HL-60 (cell line): ENCODE data around the gene SMIM34.
"Not testable (repeated sequence)": the region's sequence is repeated elsewhere in the genome, so short reads cannot be mapped to it uniquely, and the experiment has no call there.

Source experiments
- DNase-seq, 2 experiments: peaks; one replicate each; pipeline ENCODE4 v3.0.0-alpha.2; 2010 to 2020; ENCODE audit warnings: low read depth in 1 of 2, low spot score in 1 of 2
- H3K27ac ChIP-seq: fragments of 250-450 bp; sonication (Bioruptor Pico); replicated peaks from 2 replicates; pipeline ENCODE4 v1.5.1; 2020; ENCODE audit warnings: mild to moderate bottlenecking, moderate library complexity
- H3K27me3 ChIP-seq: fragments of 250-450 bp; sonication (Bioruptor Pico); 2 replicates; pipeline ENCODE4 v1.5.1; 2021; ENCODE audit warnings: mild to moderate bottlenecking, moderate library complexity; ENCODE audit not compliant: insufficient read depth, poor library complexity, severe bottlenecking
- H3K4me3 ChIP-seq: replicated peaks from 2 replicates; pipeline ENCODE4 v1.5.1; 2011; ENCODE audit warnings: mild to moderate bottlenecking, control low read depth, low read length; ENCODE audit not compliant: insufficient read depth
- long read RNA-seq: library from polyadenylated mRNA; unstranded; transcript quantifications from one replicate; pipeline ENCODE4 v2.0.0, GENCODE V29; 2020

Gene SMIM34, protein sequence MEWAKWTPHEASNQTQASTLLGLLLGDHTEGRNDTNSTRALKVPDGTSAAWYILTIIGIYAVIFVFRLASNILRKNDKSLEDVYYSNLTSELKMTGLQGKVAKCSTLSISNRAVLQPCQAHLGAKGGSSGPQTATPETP
- long read RNA-seq = 0 reads

DNA sequence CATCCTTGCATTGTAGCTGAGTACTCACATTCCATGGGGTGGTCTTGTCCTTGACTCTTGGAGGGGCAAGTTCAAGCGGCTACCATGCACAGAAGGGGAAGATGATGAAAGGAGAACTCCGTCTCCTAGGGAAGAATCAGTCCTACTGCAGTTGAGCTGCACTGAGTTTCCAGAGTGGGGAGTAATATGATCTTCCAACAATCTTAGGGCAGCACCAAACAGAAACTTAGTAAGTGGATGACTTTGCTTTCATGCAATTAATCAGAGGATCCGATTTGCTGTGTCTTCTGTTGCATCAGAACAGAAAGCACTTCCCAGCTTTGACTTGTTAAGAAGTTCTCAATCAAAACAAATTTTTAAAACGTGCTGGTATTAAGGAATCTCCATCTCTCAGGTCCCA is at the start of gene SMIM34:
SMIM34 (minus strand) TSS at position 147 of the 400 bp plus-strand sequence; CDS start at position 35, 112 bp downstream.
- H3K27ac ChIP-seq, H3K4me3 ChIP-seq, DNase-seq, H3K27me3 ChIP-seq: not testable (repeated sequence)

DNA sequence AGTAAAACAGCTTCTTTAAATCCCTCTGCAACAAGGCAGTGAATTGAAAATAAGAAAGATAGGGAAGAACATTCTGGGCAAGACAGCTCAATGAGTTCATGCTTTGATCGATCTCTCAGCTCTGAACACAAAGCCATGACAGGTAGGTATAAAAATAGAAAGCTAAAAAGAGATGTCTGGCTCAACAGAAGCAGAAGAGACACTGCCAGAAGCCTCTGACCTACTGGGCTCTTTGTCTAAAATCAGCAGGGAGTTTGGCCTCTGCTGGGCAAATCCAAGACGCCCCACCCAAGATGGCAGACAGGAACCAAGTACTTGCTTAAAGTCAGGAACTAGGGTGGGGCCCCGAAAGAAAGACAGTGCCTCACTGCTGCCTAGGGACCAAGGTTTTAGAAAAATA is 43.6 kb upstream of the SMIM34 start:
- H3K4me3 ChIP-seq, H3K27ac ChIP-seq, DNase-seq, H3K27me3 ChIP-seq: not testable (repeated sequence)

DNA sequence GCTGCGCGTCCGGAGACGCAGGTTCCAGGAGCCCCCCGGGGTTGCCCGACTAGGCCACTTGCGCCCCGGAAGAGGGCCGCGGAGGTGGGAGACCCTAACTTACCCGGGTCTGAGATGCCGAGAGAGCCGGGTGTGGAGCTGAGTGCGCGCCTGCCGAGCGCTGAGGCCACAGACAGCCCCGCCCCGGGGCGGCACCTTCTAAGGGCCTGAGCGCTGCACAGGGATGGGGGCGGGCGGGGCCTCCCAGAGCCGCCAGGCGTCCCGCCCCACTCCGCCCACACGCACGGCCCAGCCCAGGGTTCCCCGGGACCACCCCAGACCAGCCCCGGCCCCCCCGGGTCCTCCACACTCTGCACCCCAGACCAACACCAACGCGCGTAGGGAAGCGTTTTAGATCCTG is 35.7 kb upstream of the SMIM34 start:
- DNase-seq, H3K27ac ChIP-seq, H3K4me3 ChIP-seq, H3K27me3 ChIP-seq: not testable (repeated sequence)

DNA sequence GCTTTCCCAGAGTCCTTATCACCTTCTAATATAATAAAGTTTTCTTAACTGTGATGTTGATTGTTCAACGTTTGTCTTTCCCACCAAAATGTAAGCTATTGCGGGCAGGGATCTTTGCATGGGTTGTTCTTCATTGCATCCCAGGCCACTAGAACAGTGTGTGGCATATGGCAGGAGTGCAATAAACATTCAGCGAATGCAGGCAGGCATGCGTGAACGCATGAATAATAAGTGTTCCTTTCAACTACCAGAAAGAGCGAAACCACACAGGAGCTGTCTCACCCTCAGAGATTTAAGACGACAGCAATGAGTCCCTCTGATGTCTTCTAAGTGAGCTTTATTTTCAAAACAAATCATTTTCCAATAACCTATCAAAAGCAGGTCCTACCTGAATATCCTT is 34.5 kb upstream of the SMIM34 start:
- not testable (repeated sequence) for H3K4me3 ChIP-seq, DNase-seq, H3K27ac ChIP-seq, H3K27me3 ChIP-seq

DNA sequence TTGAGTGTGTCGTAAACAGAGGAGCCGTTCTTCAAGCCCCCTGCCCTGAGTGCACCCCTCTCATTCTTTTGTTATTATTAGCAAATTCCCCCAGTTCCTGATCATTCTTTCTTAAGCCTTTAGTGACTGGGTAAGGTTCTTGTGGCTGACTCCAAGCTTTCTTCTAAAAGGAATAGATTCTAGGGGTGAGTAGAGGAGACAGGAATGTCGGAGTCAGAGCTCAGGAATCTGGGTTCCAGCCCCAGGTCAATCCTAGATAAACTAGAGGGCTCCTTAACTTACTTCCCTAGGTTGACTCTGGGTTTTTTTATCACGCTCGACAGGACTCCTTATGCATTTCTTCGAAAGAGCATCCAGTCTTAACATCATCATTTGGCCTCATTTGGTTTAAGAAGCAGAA is 32.4 kb upstream of the SMIM34 start:
- not testable (repeated sequence) for DNase-seq, H3K27ac ChIP-seq, H3K4me3 ChIP-seq, H3K27me3 ChIP-seq

DNA sequence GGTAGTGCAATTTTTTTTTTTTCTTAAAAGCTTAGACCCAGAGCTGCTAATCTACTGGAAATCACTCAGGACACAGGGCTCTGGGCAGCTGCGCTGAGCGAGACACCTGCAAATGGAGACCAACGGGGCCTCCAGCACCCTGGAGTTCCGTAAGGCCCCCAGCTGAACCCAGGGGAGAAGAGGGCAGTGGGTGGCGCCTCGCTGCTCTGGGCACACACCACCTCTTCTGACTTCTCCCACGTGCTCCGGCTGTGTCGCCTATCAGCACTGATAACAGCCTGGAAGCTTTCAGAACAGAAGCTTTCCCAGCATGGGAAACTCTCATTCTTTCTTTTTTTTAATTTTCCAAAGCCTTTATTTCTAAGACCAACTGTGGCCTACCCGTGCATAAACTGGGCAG is 31.9 kb upstream of the SMIM34 start:
- H3K4me3 ChIP-seq, H3K27ac ChIP-seq, H3K27me3 ChIP-seq, DNase-seq: not testable (repeated sequence)

DNA sequence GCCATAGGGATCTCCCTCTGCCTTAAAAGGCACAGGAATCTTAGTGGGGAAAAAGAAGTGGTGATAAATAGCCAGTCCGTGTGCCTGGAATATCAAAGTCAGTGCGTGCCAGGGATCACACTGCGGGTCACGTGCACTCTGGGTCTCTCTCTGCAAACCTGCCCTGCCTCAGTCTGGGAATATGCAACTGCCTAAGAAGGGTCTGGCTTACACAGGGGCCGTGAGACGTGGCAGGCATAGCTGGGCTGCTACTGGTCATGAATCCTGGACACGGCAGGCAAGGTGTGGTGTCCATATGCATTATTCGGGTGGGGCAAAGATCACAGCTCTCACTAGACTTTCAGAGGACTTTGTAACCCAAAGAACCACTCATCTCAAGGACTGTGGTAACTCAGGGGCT is 23.3 kb upstream of the SMIM34 start:
- not testable (repeated sequence) for H3K27me3 ChIP-seq, H3K4me3 ChIP-seq, H3K27ac ChIP-seq, DNase-seq

DNA sequence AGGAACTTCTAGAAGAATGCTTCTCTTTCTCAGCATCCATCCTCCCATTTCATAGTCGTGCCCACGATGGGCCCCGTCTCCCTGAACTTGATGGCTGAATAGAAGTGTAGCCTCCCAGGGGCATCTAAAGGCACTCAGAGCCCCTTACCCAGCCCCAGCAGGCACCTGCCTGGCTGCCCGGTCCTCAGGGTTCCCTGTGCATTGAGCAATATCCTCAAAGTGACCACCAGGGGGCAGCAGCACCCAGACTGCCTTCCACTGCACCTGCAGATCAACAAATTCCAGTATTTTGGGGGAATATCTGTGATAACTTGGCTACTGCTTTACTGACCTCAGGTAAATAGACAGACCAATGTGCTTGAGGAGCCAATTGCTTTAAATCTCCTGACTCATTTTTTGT is 19.7 kb upstream of the SMIM34 start:
- H3K4me3 ChIP-seq, H3K27me3 ChIP-seq, DNase-seq, H3K27ac ChIP-seq: not testable (repeated sequence)

DNA sequence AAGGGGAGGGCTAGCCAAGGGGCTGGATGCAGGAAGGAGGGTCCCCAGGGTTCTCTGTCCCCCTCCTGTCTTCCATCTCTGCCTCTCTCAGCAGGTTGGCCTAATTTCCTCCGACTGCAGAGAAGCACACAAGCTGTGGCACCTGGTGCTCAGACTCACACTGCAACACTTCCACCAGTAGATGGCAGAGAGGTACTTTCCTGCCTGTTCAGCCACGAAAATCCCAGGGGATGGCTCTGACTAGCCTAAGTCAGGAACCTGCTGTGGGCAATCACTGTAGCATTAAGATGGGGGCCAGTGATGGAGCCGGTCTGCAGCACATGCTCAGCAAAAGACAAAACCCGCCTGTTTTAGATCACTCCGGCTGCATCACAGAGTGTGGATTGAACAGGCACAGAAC is 6.0 kb upstream of the SMIM34 start:
- not testable (repeated sequence) for H3K27me3 ChIP-seq, H3K27ac ChIP-seq, DNase-seq, H3K4me3 ChIP-seq

DNA sequence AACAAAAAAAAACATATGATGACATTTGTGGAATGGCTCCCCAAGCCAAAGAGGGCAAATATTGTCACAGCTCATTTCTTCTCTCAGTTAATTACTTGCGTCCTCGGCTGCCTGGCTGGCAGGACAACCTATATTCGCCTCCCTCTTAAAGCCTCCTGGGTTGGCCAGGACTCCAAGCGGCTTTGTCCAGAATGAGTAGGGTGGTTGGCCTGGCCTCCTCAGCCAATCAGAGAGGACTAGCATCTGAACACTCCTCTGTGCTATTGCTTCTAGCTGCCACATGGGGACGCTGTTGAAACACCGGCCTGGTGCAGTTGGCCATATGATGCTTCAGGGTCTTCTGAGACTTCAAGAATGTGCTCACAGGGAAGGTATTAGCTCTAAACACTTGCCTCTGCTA is 4.7 kb upstream of the SMIM34 start:
- not testable (repeated sequence) for H3K27me3 ChIP-seq, DNase-seq

DNA sequence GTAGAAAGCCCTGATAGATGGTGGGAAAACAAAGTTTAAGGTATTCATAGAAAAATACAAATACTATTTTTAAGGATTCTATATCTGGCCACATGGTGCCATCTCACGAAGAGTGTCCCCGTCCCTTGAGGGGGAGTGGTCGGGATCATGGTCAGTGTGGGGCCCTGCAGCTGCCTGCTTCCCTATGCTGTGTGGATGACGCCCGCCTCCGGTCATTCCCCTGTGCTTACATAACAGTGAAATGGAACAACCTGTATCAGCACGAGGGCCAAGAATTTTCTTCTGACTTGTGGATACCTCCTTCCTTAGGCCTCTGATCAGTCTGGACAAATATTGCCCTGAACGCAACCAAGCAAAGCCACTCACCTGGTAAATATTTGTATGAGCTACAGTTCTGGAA is 3.6 kb upstream of the SMIM34 start:
- not testable (repeated sequence) for H3K27ac ChIP-seq, H3K4me3 ChIP-seq, H3K27me3 ChIP-seq, DNase-seq

More for the DNA sequence above, 4.7 kb upstream of the SMIM34 start:
- not testable (repeated sequence) for H3K4me3 ChIP-seq, H3K27ac ChIP-seq

DNA sequence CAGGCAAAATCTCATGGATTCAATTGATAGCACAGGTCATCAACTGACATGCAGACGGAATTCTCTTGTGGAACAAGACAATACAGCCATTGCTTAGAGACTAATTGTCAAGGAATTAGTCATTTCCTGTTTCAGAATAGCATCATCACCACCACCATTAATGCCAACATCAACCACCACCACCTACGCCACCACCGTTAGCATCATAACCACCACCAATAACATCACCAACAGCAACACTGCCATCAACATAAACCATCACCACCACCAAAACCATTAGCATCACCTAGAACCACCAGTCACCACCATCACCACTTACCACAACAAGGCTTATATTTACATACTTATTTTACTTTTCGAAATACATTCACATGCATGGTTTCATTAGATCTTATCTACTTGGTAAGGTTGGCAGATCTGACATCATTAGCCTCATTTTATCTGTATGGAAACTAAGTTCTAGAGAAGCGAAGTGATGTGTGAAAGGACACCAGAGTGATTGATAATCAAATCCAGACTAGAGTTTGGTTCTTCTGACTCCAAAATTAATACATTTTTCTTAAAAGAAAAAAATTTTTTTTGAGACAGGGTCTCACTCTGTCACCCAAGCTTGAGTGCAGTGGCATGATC is 6.2 kb downstream of the SMIM34 start:
- not testable (repeated sequence) for DNase-seq, H3K27ac ChIP-seq, H3K4me3 ChIP-seq, H3K27me3 ChIP-seq

DNA sequence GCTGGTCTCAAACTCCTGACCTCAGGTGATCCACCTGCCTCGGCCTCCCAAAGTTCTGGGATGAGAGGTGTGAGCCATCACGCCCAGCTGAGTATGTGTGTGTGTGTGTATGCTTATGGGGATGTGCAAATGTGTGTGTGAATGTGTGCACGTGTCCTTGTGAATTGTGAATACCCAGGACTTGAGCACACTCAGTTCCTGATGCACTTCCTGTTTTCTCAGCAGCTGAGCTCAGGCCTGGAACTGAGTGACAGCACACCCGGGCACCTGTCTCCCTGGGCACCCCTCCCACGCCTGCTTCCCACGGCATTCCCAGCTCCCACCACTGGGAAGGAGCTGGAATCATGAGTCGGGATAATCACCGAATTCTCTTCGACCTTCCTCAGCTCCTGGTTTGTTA is 16.5 kb downstream of the SMIM34 start:
- not testable (repeated sequence) for H3K27ac ChIP-seq, H3K27me3 ChIP-seq, DNase-seq, H3K4me3 ChIP-seq

DNA sequence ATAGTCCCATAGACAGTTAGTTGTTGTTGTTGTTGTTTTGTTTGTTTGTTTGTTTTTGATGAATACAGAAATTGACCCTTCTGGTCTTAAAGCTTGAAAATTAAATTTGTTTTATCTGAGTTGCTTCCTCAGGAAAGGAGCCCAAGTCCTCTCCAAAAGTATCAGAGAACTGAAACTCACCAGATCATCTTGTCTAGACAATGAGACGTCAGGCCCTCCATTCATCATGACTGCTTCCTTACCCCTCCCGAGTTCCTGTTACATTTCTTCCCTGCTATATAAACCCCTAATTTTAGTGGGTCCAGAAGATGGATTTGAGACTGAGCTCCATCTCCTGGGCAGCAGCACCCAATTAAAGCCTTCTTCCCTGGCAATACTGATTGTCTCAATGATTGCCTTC is 17.1 kb downstream of the SMIM34 start:
- not testable (repeated sequence) for H3K27me3 ChIP-seq, DNase-seq, H3K4me3 ChIP-seq, H3K27ac ChIP-seq

DNA sequence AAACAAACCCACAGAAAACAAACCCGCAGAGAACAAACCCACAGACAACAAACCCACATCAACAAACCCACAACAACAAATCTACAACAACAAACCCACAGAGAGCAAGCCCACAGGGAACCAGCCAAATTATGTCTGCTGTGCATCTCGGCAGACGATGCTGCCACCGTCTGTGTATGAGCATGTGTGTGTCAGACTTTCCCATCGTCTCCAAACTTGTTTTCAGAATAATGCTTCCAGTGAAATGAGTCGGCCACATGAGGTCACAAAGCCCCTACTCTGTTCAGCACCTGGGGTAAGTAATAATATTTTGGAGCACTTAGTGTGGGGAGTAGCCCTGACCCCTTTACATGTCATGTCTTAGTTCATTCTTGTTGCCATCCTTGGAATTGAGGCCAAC is 17.6 kb downstream of the SMIM34 start:
- not testable (repeated sequence) for H3K27me3 ChIP-seq, H3K27ac ChIP-seq, DNase-seq, H3K4me3 ChIP-seq

DNA sequence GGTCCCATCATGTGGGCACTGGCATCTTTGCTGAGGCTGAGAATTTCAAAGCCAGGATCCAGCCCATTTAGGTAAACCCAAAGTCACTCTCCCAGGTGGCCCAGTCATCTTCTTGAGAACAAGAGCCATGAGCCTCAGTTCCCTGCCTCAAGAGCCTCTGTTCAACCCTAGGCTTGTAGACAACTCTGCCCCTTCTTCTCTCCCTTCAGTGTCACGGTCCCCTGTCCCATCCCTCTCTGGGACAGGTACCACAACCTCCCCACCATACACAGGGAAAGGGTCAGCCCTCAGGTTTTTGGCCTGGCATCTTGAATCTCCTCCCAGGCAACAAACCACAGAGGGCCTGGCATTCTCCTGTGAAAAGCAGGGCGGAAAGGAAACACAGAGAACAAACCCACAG is 18.1 kb downstream of the SMIM34 start:
- not testable (repeated sequence) for H3K27me3 ChIP-seq, H3K27ac ChIP-seq, DNase-seq, H3K4me3 ChIP-seq
